Chondrocyte (in vitro differentiated cells): ENCODE data around the gene SGCD. TPM values are rescaled to one million over a fixed set of nuclear protein-coding genes. Genes with fewer than 3 reads are reported as not detected.

Source experiments
- DNase-seq: peaks from one replicate; pipeline ENCODE4 v3.0.0; 2021; ENCODE audit warnings: mixed read lengths, low spot score
- H3K27ac Mint-ChIP-seq: one replicate; pipeline ENCODE4 v1.8.0; 2021; ENCODE audit warnings: mild to moderate bottlenecking, moderate library complexity, mixed read lengths; ENCODE audit not compliant: unreplicated experiment
- H3K27me3 Mint-ChIP-seq: 2 replicates; pipeline ENCODE4 v1.8.0; 2021; ENCODE audit warnings: low read depth, mixed read lengths
- H3K36me3 Mint-ChIP-seq: 2 replicates; pipeline ENCODE4 v1.8.0; 2021; ENCODE audit warnings: low read depth, mixed read lengths
- H3K4me1 Mint-ChIP-seq: 2 replicates; pipeline ENCODE4 v1.8.0; 2021; ENCODE audit warnings: low read depth, mild to moderate bottlenecking, mixed read lengths
- H3K4me3 Mint-ChIP-seq: one replicate; pipeline ENCODE4 v1.8.0; 2021; ENCODE audit warnings: mild to moderate bottlenecking, moderate library complexity, mixed read lengths; ENCODE audit not compliant: unreplicated experiment
- H3K9me3 Mint-ChIP-seq: 2 replicates; pipeline ENCODE4 v1.8.0; 2021; ENCODE audit warnings: low read depth, mixed read lengths
- total RNA-seq: library from RNA; stranded (reverse); gene quantifications from 3 replicates; pipeline ENCODE4 v1.2.1, GENCODE V29; 2021
- TF ChIP-seq, protein P1 (sequence below): fragments of 200-600 bp; sonication (generic); IDR thresholded peaks from 2 replicates; pipeline ENCODE4 v1.5.0; 2021; ENCODE audit warnings: antibody characterized with exemption, mild to moderate bottlenecking, moderate library complexity

The SGCD gene
- total RNA-seq, 1 donor from 2014 or later: 8.4 TPM

DNA sequence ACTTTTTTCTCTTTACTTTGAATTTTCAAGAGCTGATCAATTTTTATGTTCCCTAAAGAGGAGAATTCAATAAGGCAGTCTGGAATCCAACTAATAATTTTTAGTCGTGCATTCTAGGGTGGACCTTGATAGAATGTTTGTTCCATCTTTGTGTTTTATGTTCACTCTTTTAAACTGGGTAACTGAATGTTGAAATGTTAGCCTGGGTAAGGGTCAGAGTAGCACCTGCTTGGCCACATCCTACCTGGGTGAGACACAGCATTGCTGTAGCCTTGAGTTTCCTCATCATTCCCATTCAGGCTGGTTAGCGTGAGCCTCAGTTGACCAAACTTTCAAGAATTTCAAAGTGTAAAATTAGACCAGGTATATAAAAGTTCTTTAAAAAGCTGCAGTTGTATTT, 85.0 kb downstream of the SGCD start:
- TF ChIP-seq, protein P1, sequence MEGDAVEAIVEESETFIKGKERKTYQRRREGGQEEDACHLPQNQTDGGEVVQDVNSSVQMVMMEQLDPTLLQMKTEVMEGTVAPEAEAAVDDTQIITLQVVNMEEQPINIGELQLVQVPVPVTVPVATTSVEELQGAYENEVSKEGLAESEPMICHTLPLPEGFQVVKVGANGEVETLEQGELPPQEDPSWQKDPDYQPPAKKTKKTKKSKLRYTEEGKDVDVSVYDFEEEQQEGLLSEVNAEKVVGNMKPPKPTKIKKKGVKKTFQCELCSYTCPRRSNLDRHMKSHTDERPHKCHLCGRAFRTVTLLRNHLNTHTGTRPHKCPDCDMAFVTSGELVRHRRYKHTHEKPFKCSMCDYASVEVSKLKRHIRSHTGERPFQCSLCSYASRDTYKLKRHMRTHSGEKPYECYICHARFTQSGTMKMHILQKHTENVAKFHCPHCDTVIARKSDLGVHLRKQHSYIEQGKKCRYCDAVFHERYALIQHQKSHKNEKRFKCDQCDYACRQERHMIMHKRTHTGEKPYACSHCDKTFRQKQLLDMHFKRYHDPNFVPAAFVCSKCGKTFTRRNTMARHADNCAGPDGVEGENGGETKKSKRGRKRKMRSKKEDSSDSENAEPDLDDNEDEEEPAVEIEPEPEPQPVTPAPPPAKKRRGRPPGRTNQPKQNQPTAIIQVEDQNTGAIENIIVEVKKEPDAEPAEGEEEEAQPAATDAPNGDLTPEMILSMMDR: no peak
- Mint-ChIP-seq H3K9me3 (no peaks in the 10 kb centered on the region), H3K4me3 (no peak overlapping the region), H3K36me3 (no peaks in the 10 kb centered on the region), H3K4me1 (peaks cover 63% of the 10 kb centered on the region), H3K27me3 (no peaks in the 10 kb centered on the region), H3K27ac (no peak overlapping the region)
- DNase-seq: no peak

- Mint-ChIP-seq H3K4me3 (no peak overlapping the region), H3K27me3 (no peaks in the 10 kb centered on the region), H3K9me3 (no peaks in the 10 kb centered on the region), H3K27ac (no peak overlapping the region), H3K36me3 (peaks cover 1% of the 10 kb centered on the region), H3K4me1 (peaks cover 51% of the 10 kb centered on the region)
- no peak for DNase-seq
- TF ChIP-seq, protein P1: no peak
Measured at GRCh38 chr5:156414391-156414790, 87.4 kb downstream of the SGCD start.

DNA sequence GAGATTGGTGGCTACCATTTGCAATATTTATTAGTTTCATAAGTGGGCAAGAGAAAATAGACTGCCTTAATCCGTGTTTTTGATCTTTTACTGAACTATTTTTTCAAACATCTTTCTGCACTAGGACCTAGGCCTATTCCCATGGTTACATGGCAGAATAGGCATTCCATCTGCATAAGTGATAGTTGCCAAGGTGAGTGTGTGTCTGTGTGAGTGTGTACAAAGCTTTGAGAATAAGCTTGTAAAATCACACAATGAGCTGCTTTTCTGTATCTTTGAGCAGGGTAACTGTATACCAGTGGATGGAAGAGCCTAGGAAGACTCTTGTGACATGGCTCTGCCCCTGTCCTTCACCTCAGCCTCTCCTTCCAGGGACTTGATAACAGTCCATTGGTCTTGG, 92.7 kb downstream of the SGCD start:
- peaks cover 1% of the 10 kb centered on the region for H3K36me3 Mint-ChIP-seq
- peaks cover 13% of the 10 kb centered on the region for H3K4me1 Mint-ChIP-seq
- DNase-seq: no peak
- TF ChIP-seq, protein P1: no peak
- no peaks in the 10 kb centered on the region for H3K27me3 Mint-ChIP-seq
- no peak overlapping the region for H3K27ac Mint-ChIP-seq
- H3K9me3 Mint-ChIP-seq: no peaks in the 10 kb centered on the region
- H3K4me3 Mint-ChIP-seq: no peak overlapping the region

GRCh38 chr5:156420665-156421064, 93.7 kb downstream of the SGCD start:
- Mint-ChIP-seq H3K27me3 (no peaks in the 10 kb centered on the region), H3K4me1 (peaks cover 4% of the 10 kb centered on the region), H3K36me3 (peaks cover 1% of the 10 kb centered on the region), H3K27ac (no peak overlapping the region), H3K9me3 (no peaks in the 10 kb centered on the region), H3K4me3 (no peak overlapping the region)
- TF ChIP-seq, protein P1: no peak
- no peak for DNase-seq

DNA sequence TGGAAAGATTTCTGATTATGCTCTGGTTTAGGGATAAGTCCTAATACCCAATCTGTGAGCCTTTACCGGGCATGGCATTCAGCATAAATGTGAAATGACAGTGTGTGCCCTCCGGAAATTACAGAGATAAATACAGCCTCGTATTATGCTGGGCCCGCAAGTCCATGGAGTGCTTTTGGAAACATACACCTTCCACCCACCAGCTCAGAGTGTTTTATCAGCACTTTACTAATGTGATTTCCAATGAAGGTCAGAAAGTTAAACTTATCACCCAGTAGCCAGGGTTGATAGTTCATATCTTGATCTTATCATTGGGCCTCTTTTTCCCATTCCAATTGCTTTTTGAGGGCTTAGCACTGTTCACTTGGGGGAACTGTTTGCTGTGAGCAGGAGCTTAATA, 94.8 kb downstream of the SGCD start:
- Mint-ChIP-seq H3K36me3 (peaks cover 7% of the 10 kb centered on the region), H3K27ac (no peak overlapping the region), H3K4me1 (peaks cover 4% of the 10 kb centered on the region), H3K27me3 (no peaks in the 10 kb centered on the region), H3K4me3 (no peak overlapping the region), H3K9me3 (peaks cover 6% of the 10 kb centered on the region)
- DNase-seq: no peak
- TF ChIP-seq, protein P1: no peak
